ENCODE measurements around the gene TBC1D9B.

- TF ChIP-seq MAFK (IDR thresholded peaks at IDR 0.05; ENCODE audit: low read length) (no peak), ZNF589 (CRISPR knock-in tag; IDR thresholded peaks at IDR 0.05; ENCODE audit: low read depth) (no peak), POLR2A (conservative IDR thresholded peaks at IDR 0.05) (no peak), ZNF830 (CRISPR knock-in tag; IDR thresholded peaks at IDR 0.05) (no peak), BRCA1 (IDR thresholded peaks at IDR 0.05) (no peak), BRCA1 (CRISPR knock-in tag; IDR thresholded peaks at IDR 0.05) (no peak), CTCF (IDR thresholded peaks at IDR 0.05 in 2 of 3, conservative IDR thresholded peaks at IDR 0.05 in 1 of 3; ENCODE audit: insufficient read depth in 2 of 3, low read depth in 1 of 3, low read length in 3 of 3) (no peak), ELK1 (CRISPR knock-in tag; IDR thresholded peaks at IDR 0.05) (no peak)
These were observed 66.9 kb downstream of the TBC1D9B start for GRCh38 chr5:179840766-179841165.

All from K562 (cell line).